Left kidney (tissue), 2 donors: ENCODE measurements around the gene TRMT11. TPM values are rescaled to one million over a fixed set of nuclear protein-coding genes. Genes with fewer than 3 reads are reported as not detected.
"Not testable (repeated sequence)": the region's sequence is repeated elsewhere in the genome, so short reads cannot be mapped to it uniquely, and the experiment has no call there.

Experiments
- DNase-seq: peaks from one replicate; pipeline ENCODE4 v3.0.0-alpha.2; 2013
- polyA plus RNA-seq: library from polyadenylated mRNA; unstranded; fragments of 120-200 nt; gene quantifications from one replicate; pipeline ENCODE4 v1.2.1, GENCODE V29; 2013; ENCODE audit not compliant: insufficient read length

The TRMT11 gene
- polyA plus RNA-seq, 1 donor, result 33.0 TPM

DNA sequence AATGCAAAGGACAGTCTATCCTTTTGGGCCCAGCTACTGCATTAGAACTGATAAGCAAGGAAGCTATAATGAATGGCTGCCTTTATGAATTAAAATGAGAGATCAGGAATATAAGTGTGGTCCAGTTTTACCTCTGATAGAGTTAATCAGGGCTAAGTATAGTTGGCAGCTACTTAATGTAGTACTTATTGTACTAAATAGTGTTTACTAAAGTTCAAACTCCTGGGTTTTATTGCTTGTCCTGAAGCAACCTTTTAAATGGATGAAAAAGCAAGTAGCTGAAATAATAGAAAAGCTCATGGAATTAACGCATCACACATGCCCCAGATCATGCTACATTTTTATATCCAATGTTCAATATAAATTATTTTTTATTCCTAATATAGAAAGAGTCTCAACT, 5.3 kb downstream of the TRMT11 start:
- DNase-seq, result no peak

DNA sequence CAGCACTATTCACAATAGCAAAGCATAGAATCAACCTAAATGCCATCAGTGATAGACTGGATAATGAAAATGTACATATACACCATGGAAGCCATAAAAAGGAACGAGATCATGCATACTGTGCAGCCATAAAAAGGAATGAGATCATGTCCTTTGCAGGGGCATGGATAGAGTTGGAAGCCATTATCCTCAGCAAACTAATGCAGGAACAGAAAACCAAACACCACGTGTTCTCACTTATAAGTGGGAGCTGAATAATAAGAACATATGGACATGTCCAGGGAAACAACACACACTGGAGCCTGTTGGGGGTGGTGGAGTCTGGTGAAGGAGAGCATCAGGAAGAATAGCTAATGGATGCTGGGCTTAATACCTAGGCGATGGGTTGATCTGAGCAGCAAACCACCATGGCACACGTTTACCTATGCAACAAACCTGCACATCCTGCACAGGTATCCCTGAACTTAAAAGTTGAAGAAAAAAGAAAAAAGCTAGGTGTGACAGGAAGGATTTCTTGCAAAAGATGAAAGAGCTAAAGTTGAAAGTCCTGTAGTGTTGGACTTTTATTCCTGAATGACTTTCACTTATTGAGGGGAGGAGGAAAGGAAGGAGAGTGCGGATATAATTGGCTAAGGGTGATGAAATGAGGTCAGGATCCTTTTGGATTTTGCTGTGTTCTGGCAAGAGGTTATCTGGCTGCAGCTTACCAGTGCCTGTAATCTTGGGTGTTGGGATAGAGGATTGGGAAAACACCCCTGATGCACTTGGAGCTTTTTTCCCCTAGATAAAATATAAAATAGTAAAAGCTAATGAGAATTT, 8.5 kb downstream of the TRMT11 start:
- no peak for DNase-seq

DNA sequence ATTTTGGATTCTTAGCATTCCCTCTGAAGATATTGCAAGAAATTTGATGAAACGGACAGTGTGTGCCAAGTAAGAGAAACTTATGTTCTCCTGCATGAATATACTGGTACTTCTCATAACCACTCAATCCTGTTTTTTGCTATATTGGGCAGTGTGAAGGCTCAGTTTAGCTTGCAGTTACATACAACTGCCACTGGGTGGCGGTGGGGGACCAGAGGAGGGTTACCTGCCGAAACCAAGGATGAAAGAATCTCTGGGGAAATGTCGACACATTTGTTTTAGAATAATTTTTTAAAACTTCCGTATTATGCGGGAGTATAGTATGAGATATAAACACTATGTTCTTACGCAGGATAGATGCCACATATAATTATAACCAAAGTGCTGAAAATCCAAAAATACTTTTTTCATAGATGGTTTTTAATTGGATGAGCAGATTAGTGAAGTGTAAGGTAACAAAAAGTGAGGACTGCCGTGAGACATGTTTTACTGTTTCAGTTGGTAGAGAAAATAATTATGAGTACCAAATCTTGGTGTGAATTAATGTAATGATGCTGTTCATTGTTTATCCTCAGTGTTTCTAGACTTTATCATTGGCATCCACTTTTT, 9.7 kb downstream of the TRMT11 start:
- peak; percentile 72 for DNase-seq

DNA sequence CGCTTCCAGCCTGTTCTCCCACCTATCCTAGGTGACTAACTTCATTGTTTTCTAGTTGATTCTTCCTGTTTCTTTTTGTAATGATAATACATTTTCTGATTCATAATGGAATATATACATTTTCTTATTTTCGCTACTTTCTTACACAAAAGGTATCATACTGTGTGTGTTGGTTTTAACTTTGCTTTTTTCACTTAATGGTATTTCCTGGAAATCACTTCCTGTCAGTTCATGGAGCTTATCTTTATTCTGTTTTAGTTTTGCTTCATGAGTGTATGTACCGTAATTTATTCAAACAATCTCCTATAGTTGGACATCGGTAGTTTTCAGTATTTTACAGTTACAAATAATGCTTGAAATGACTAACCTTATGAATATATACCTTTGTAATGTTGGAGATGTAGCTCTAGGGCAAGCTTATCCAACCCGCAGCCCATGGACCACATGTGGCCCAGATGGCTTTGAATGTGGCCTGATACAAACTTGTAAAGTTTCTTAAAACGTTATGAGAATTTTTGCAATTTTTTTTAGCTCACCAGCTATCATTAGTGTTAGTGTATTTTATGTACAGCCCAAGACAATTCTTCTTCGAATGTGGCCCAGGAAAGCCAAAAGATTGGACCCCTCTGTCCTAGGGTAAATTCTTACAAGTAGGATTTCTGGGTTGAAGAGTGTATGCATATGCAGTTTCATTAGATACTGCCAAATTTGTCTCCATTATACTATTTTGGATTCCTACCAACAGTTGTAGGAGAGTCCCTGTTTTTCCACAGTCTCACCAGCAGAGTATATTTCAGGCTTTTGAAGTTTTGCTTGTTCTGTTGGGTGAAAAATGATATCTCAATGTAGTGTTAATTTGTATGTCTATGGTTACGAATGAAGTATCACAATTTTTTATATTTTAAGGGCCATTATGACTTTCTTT, 16.7 kb downstream of the TRMT11 start:
- no peak for DNase-seq

DNA sequence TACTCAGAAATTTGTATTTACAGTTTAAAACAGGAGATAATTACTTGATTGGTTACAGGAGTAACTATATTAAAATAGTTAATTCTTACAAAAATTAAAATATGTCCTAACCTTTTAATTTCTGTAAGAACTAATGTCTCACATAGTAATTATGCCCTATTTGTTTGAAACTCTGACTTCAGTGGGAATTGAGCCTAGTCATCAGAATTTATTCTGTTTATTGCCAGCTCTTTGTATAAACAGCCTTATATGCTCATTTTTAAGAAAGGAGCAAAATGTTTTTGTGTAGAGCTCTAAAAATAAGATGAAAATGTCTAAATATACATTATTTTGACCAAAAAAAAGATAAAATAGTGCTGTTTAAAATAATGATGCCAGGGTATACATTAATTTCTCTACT, 21.5 kb downstream of the TRMT11 start:
- no peak for DNase-seq

DNA sequence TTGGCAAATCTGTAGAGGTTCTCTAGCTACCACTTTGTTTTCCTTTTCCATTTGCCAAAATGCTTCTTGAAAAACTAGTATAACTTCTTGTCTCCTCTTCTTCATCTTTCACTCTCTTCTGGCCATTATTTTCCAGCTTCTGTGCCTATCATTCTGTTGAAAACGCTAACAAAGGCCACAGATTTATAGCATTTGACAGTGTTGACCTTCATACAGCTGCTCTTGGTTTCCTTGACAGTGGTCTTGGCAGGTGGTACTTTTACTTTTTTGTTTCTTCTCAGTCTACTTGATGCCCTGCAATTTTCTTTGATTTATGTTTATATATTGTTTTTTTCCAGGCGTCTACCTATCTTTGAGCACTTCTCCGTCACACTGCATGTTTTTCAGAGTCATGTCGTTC, 23.7 kb downstream of the TRMT11 start:
- no peak for DNase-seq

DNA sequence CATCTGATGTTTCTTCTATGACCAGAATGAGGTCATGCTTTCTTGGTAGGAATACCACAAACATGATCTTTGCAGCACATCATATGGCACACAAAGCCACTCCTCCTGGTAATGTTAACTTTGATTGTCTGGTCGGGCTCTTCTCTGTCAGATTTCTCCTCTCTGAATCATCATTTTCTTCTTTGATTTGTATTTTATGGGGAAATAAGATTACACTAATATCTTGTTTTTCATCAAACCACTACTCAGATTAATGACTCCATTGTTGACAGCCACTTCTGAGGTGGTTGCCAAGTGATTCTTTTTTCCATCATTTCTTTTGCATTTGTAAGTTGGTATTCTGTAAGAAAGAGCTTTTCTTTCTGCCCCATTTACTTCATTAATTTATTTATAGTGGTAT, 29.5 kb downstream of the TRMT11 start:
- DNase-seq, result no peak

DNA sequence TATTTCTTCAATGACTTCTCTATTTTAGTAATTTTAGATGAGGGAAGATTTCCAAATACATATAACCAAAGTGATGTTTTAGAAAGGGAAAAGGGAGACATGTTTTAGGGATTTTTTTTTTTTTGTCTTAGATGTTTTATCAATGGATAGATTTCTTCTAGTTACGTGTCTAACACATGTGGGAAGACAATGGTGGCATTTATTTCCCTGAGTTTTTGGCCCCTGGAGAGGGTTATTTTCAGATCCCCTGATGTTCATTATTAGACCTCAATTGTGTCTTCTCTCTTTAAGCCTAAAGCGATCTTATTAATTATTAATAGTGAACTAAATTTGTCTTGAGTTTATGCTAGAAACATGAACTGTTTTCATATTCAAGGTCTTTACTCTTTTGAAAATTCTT, 30.3 kb downstream of the TRMT11 start:
- DNase-seq, result no peak

DNA sequence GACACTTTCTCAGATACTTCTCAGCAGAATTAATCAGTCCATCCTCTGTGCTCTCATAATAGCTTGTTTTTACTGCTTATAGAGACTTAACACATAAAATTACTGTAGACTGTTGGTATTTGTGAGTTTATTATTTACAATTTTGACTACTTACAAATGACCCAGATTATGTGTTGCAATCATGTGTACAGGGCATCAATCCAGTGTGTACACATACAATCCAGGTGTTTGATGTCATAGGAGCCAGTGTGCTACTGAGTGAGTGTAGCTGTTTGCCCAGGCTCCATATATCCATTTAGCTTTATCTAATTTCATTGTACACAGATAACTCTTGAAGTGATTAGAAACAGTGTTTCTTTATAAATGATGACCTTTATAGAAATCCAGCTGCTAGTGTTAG, 31.3 kb downstream of the TRMT11 start:
- DNase-seq, result no peak

DNA sequence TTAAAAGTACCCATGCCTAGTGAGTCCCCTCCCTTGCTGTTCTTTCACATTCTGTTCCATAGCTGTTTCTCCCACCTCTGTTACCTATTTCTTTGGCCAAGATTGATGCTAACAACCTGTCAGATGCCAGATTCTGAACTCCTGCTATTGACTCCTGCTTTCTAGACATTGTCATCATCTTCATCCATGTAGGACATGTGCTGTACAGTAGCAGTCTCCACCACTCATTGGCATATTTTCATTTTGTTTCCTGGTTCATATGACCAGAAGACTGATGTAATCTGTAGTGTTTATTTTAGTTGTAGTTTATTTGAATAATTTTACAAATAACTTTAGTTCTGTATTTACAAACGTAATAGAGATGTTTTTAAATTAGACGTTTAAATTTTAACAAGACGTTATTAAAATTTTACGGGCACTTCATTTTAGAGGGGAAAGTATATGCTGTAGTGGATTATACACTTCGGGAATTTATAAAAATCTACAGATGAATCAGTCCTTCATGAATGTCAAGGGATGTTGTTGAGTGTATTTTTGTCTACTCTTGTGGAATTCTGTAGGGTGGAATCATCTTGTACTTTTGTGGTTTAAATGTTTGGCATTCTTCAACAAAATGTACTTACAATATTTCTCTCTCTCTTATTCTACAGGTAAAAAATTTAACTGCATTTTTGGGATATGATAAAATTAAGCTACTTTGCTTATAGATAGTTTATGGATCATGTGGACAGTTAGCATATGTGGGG, 34.1 kb downstream of the TRMT11 start:
- DNase-seq, result no peak

DNA sequence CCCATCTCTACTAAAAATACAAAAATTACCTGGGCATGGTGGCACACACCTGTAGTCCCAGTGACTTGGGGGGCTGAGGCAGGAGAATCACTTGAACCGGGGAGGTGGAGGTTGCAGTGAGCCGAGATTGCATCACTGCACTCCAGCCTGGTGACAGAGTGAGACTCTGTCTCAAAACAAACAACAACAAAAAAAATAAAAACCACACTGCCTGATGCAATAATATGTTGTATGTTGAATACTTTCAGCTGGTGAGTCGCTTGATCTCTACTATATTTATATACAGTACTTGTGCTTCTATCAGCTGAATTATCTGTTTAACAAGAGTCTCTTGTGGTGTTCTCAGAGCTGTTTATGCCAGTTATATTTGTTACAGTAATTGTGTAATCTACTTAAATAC, 37.1 kb downstream of the TRMT11 start:
- DNase-seq, result not testable (repeated sequence)

DNA sequence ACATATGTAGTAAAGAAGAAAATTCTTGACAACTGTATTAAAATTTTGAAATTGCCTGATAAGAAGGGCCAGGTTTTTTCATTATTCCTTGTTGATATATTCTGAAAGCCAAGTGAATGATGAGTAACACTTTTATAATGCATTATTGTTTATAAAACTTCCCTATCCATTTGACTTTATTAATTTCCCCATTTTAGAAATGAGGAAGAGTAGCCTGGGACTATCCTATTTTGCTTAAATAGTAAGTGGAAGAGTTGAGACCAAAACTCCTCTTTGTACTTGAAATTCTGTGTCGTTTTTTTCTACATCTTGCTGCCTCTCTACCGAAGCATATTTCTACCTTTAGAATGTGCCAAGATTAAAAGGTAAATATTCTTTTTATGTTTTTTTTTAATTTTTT, 39.7 kb downstream of the TRMT11 start:
- no peak for DNase-seq

DNA sequence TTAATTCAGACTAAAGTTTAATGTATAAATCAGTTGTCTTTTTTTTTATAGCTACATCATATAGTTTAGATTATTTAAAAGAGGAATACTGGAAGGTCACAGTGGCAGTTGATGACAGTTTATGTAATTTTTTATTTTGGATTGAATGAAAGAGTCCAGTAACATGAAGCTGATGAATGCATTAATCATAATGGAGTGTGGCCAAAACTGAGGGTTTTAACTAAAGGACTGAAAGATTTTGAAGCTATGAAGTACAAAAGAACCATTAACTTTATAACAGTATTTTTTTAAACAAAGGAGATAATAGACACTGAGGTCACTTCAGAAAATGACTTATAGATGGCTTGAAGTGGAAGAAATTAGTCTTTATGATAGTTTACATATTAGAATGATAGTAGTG, 41.3 kb downstream of the TRMT11 start:
- DNase-seq, result no peak

DNA sequence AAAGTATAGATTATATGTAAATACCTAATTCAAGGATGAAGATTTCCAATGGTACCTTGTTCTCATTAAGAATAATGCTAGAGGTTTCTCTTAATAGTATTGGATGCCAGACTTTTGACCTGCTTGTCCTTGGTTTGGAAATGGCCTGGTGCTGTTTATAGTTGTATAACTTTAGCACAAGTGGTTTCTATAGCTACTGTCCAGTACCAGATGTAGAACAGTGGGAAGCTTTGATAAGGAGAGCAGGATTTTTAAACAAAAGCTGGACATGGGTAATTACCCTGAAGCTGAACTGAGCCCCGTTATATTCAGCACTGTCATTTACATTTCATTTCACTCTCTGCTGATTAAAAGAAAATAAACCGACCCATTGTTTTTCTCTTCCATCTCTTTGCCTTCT, 43.7 kb downstream of the TRMT11 start:
- no peak for DNase-seq

DNA sequence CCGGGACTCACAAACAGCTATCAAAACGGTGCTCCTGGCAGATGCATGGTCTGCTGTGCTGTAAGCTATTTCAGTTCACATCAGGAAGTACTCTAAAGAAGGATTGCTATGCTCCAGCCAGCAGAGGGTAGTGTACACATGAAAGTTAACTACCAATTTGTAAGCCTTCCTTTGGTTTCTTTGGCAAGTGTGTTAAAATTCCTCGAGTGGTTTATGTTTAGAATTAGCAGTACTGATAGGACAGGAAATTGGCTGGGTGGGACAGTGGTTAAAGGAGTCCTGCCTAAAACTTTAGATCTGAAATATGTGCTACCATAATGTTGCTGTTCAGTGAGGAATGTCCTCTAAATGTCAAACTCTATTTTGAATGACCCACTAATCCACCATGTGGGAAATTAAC, 47.4 kb downstream of the TRMT11 start:
- DNase-seq, result peak; percentile 78

DNA sequence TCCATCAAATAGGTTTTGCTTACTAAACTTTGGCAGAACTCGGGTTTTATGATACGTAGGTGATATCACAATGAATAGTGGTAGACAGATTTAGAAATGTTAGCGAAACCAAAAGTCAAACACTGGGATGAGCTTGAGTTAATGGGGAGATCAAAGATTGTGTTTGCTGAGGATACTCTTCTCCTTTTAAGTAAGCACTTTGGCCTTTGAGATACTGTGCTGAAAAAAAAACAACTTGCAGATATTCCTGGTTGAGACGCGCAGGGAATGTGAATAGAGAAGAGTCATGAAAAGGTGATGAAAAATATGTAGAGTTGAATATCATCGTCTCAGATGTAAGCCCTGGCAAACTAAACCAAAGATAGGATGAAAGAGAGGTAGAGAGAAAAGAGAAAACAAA, 48.3 kb downstream of the TRMT11 start:
- DNase-seq, result no peak

DNA sequence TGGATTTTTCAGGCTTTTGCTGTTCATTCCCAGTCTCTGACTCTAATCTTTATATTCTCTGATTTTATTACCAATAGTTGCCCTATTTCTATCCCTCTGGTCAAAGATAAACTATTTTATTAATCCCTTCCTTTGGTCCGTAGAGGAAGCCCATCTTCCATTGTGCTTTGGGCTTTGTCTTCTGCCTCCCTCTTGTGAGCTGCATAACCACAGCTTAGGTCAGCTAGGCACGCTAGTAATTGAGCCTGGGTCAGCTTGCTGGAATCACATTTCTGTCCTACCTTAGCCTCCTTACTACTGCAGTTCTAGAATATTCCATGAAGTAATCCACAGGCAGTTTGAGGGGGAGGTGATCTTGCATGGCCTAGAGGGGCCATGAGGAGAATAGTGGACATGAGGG, 49.4 kb downstream of the TRMT11 start:
- no peak for DNase-seq

DNA sequence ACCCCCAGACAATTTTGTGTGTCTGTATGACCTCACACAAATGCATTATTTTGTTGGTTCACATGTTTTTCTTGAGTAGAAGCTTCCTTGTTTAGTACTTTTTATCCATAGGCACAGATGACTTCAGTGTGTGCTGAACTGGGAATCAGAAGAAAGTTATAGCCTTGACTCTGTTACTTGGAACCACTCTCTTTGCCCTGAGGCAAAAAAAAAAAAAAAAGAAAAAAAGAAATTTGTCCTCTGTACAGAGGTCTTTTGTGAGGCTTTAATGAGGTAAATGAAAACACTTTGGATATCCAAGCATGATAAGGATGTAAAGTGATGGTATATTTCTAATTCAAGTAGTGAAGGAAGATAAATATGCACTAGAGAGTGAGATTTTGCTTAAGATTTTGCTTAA, 51.9 kb downstream of the TRMT11 start:
- no peak for DNase-seq

DNA sequence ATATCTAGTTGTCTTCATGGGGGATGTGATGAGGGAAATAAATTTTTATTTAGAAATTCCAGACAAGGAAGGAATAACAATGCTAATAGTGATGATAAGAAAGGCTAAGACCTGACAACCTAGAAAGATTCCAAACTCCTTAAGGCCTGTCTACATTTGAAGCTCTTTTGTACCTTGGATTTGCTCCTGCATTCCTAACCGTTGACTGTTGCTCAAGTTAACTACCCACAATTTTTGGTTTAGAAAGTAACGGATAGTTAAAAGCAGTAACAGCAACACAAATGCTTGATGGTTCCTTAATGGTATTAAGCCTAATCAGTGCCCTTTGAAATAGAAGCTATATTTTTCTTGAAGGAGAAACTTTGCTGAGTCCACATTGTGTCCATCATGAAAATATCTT, 52.9 kb downstream of the TRMT11 start:
- no peak for DNase-seq

DNA sequence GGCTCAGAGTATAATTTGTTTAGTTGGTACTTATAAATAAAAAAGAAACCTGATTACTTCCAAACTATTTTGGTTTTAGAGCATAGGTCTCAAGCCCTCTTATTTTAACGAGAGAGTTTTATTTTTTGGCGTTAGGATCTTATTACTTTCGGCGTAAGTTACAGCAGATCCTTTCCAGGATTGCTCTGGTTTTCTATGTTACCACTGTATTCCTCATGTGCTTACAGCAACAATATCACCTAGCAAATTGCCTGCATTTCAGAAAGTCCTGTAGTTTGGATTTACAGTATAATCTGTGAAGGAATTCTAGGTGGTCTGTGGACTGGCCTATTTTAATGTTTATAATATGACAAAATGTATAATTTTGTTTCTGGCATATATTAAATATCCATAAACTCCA, 54.1 kb downstream of the TRMT11 start:
- DNase-seq, result no peak

DNA sequence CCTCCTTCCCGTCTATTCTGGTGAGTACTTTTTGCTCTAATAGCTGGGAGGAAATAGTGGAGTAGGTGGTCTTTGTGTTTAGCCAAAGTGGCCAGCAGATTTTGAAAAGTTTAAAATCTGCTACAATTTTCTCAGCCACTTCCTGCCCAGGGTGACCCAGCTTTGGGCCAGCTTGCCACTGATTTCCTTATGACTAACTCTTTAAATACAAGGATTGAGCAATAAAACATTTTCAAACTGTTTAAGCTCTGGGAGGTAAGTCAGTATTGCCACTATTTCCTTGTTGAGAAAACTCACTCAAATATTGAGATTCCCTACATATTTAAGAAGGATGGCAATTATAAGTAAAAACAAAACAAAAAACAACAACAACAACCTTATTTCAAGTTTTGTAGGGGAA, 54.5 kb downstream of the TRMT11 start:
- no peak for DNase-seq

DNA sequence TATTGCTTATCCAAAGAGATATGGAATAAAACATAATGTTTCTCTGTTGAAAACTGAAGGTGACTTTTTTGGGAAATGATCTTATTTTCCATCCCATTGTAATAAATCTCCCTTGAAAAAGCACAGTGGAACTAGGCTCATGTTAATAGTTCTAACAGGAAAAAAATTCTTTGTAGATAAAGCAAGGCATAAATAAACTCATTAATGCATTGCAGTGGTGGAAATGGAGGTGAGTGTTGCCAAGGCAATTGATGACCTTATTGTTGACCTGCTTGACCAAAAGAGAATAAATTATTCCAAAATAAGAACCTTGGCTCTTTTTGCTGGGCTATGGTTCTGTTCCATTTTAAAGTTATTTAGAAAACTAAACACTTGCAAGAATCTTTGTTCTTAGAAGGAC, 55.2 kb downstream of the TRMT11 start:
- no peak for DNase-seq
